Lung (tissue), 12 donors: ENCODE results near the gene ZG16. TPM values are rescaled to one million over a fixed set of nuclear protein-coding genes. Genes with fewer than 3 reads are reported as not detected.

ENCODE experiments used
- ATAC-seq: fragments of 200-7000 bp; cut with Tn5 transposase; one replicate; pipeline ENCODE4 v1.9.1; 2020; ENCODE audit warnings: moderate number of reproducible peaks; ENCODE audit not compliant: insufficient read depth, low FRiP score
- DNase-seq, 3 donors: peaks; one replicate each; pipeline ENCODE4 v3.0.0-alpha.2; 2013 to 2017
- H3K27ac ChIP-seq, 2 donors: one replicate each; pipeline ENCODE4 v1.5.1; 2013; ENCODE audit warnings: mild to moderate bottlenecking in 2 of 2, moderate library complexity in 2 of 2, control low read depth in 1 of 2, inconsistent platforms in 1 of 2, low read depth in 1 of 2, low read length in 1 of 2
- H3K27me3 ChIP-seq, 3 donors: one replicate each; pipeline ENCODE4 v1.5.1; 2013; ENCODE audit warnings: low read length in 2 of 3; ENCODE audit not compliant: control insufficient read depth in 3 of 3, insufficient read depth in 3 of 3
- H3K36me3 ChIP-seq, 4 donors: one replicate each; pipeline ENCODE4 v1.5.1; 2013; ENCODE audit warnings: low read length in 4 of 4, mild to moderate bottlenecking in 1 of 4, moderate library complexity in 1 of 4; ENCODE audit not compliant: control insufficient read depth in 4 of 4, insufficient read depth in 4 of 4
- H3K4me1 ChIP-seq, 5 donors: one replicate each; pipeline ENCODE4 v1.5.1; 2013; ENCODE audit warnings: low read length in 5 of 5, mild to moderate bottlenecking in 2 of 5, moderate library complexity in 1 of 5; ENCODE audit not compliant: control insufficient read depth in 5 of 5, insufficient read depth in 5 of 5
- H3K4me3 ChIP-seq: one replicate; pipeline ENCODE4 v1.5.1; 2013; ENCODE audit warnings: mild to moderate bottlenecking, control low read depth, moderate library complexity
- H3K9ac ChIP-seq, 2 donors: one replicate each; pipeline ENCODE4 v1.5.1; 2013; ENCODE audit warnings: low read length in 2 of 2, control low read depth in 1 of 2; ENCODE audit not compliant: insufficient read depth in 1 of 2
- H3K9me3 ChIP-seq, 4 donors: one replicate each; pipeline ENCODE4 v1.5.1; 2013; ENCODE audit warnings: low read length in 3 of 4, mild to moderate bottlenecking in 1 of 4, moderate library complexity in 1 of 4; ENCODE audit not compliant: control insufficient read depth in 4 of 4, insufficient read depth in 3 of 4
- CTCF ChIP-seq: IDR thresholded peaks from 2 replicates; pipeline ENCODE4 v1.5.1; 2012; ENCODE audit warnings: mild to moderate bottlenecking; ENCODE audit errors: control extremely low read depth, extremely low read depth
- WGBS, 2 donors: extraction: QIAGEN DNeasy Blood & Tissue Kit; methylation state at CpG; one replicate each; pipeline ENCODE4 v1.1.7; 2013; 5-methylcytosine and 5-hydroxymethylcytosine counted together
- polyA plus RNA-seq, 2 donors: library from polyadenylated mRNA; stranded (reverse); fragments of 200-250 nt; gene quantifications; one replicate each; pipeline ENCODE4 v1.2.1, GENCODE V29; 2013
- total RNA-seq, 2 donors: library from RNA; depleted of rRNA in 1 of 2; stranded (reverse); fragments of >200 nt in 1 of 2; gene quantifications; one replicate each; pipeline ENCODE4 v1.2.1, GENCODE V29; 2014 to 2021
- donor health status: control.
- donor health status: control.
- donor health status: Bipolar disorder and iron deficiency.
- donor health status: healthy.
- donor health status: DM: yes; HTN: yes; CAD: no.

ZG16 gene
- total and polyA plus RNA-seq, 4 donors, result 0.01 to 0.06 (median 0.04) TPM; not detected in 1

- ATAC-seq (no peak), DNase-seq (peak; percentile 57 to 66 (median 66))
- Histone ChIP-seq H3K27ac (peak overlapping the region; percentile 75 to 79), H3K9me3 (no peaks in the 10 kb centered on the region), H3K36me3 (peaks cover 0 to 29% (median 19%) of the 10 kb centered on the region in 4 donors), H3K27me3 (no peaks in the 10 kb centered on the region), H3K9ac (no peak overlapping the region), H3K4me3 (peak overlapping the region; percentile 54), H3K4me1 (peaks cover 8 to 56% (median 25%) of the 10 kb centered on the region in 5 donors)
- no peak for TF ChIP-seq CTCF
- WGBS, 2 donors, result 0 to 1% methylated on average over 80 to 99 of the region's 99 CpGs
Observed at GRCh38 chr16:29806641-29807425, 28.8 kb downstream of the ZG16 start.

- no peak for TF ChIP-seq CTCF
- H3K4me1 ChIP-seq, result peaks cover 8 to 60% (median 29%) of the 10 kb centered on the region in 5 donors
- peak; percentile 12 for ATAC-seq
- no peaks in the 10 kb centered on the region for H3K27me3 ChIP-seq
- H3K36me3 ChIP-seq, result peaks cover 0 to 25% (median 17%) of the 10 kb centered on the region in 4 donors
- peak overlapping the region; percentile 75 to 79 for H3K27ac ChIP-seq
- peak overlapping the region in 1 of 2 donors; percentile 46 for H3K9ac ChIP-seq
- peak; percentile 91 to 95 (median 93) for DNase-seq
- 1% methylated on average over 64 to 69 of the region's 69 CpGs for WGBS, 2 donors
- H3K9me3 ChIP-seq, result no peaks in the 10 kb centered on the region
- H3K4me3 ChIP-seq, result peak overlapping the region; percentile 54
Observed at GRCh38 chr16:29807426-29808218, 29.6 kb downstream of the ZG16 start.

GRCh38 chr16:29808219-29808900, 30.3 kb downstream of the ZG16 start:
- peak overlapping the region in 1 of 2 donors; percentile 46 for H3K9ac ChIP-seq
- no peak overlapping the region for H3K4me3 ChIP-seq
- no peaks in the 10 kb centered on the region for H3K27me3 ChIP-seq
- no peak for ATAC-seq
- H3K4me1 ChIP-seq, result peaks cover 8 to 68% (median 29%) of the 10 kb centered on the region in 5 donors
- H3K9me3 ChIP-seq, result no peaks in the 10 kb centered on the region
- H3K36me3 ChIP-seq, result peaks cover 0 to 22% (median 14%) of the 10 kb centered on the region in 4 donors
- peak overlapping the region; percentile 75 to 79 for H3K27ac ChIP-seq
- WGBS, 2 donors, result 41 to 52% methylated on average over 25 of the region's 25 CpGs
- TF ChIP-seq CTCF, result no peak
- no peak for DNase-seq
